Measurements from ENCODE around the gene RPAP3. TPM values are rescaled to one million over a fixed set of nuclear protein-coding genes. Genes with fewer than 3 reads are reported as not detected.
A peak's percentile ranks its signal among the peaks of the same experiment; 100 is the strongest.

The RPAP3 gene
- polyA plus RNA-seq, 3 donors = 9.6 to 20.6 (median 19.0) TPM

DNA sequence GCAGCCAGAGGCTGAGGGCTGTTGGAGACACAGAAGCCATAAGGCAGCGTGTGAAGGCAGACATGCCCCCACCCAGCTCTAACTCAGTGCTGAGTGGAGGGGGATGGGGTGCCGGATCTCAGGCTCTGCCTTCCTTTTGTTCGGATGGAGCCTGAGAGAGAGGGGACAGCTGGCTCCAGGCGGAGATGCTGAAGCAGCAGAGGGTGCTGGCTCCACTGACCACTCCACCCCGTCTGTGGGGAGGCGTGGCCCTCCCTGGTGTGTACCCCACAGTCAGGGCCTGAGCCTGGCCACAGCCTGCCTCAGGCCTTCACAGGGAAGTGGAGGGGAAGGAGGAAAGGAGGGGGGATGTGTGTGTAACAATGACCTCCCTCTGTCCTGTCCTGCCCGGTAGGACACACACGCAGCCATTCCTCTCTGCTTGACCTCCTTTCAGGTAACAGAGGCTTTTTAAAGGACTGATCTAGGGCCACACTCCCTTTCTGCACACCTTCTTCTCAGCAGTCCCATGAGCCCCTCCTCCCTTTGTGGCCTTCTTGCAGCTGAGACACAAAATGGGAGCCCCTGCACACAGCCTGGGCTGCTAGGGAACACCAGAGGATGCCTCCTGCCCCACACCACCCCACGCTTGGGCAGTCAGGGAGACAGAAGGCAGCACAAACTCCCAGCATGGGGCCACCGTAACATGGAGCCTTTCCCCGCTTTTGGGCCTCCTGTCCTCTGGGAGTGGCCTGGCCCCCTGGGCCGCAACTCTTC, 29.1 kb upstream of the RPAP3 start:
- Mint-ChIP-seq H3K27me3 (ENCODE audit: low read depth in 3 of 3) (peaks cover 3 to 11% (median 5%) of the 10 kb centered on the region in 3 donors), H3K36me3 (peaks cover 0 to 2% of the 10 kb centered on the region in 2 donors), H3K27ac (peak overlapping the region in 1 of 7 donors; percentile 18), H3K4me1 (peaks cover 37% of the 10 kb centered on the region), H3K9me3 (no peaks in the 10 kb centered on the region), H3K4me3 (no peak overlapping the region)
- no peak for DNase-seq
- Histone ChIP-seq H3K36me3 (replicated peaks in 1 of 2; ENCODE audit: control insufficient read depth in 1 of 2, insufficient read depth in 2 of 2, low read length in 2 of 2) (no peaks in the 10 kb centered on the region), H3K27me3 (ENCODE audit: control insufficient read depth in 2 of 2, insufficient read depth in 2 of 2, low read length in 2 of 2) (no peaks in the 10 kb centered on the region), H3K4me1 (ENCODE audit: control insufficient read depth in 1 of 2, insufficient read depth in 2 of 2, low read length in 2 of 2) (peaks cover 22 to 33% of the 10 kb centered on the region in 2 donors), H4K20me1 (ENCODE audit: insufficient read depth, low read length) (no peaks in the 10 kb centered on the region), H3K9me3 (replicated peaks in 1 of 2; ENCODE audit: control insufficient read depth in 1 of 2, insufficient read depth in 1 of 2, low read length in 2 of 2) (no peaks in the 10 kb centered on the region), H3K9ac (ENCODE audit: insufficient read depth, low read length, poor library complexity, severe bottlenecking) (no peak overlapping the region), H3K4me3 (replicated peaks in 1 of 3; ENCODE audit: low read depth in 2 of 3, low read length in 3 of 3) (no peak overlapping the region), H3K27ac (ENCODE audit: low read depth in 1 of 2, low read length in 2 of 2) (no peak overlapping the region), H3K79me2 (ENCODE audit: insufficient read depth, low read length) (no peaks in the 10 kb centered on the region), H3K4me2 (replicated peaks; ENCODE audit: extremely low read depth, low read length, poor library complexity, severe bottlenecking) (no peak overlapping the region), H2AFZ (ENCODE audit: insufficient read depth, low read depth, low read length, poor library complexity, severe bottlenecking) (no peak overlapping the region)
- 89% methylated on average over 10 of the region's 12 CpGs for WGBS (ENCODE audit: insufficient coverage)
- TF ChIP-seq, protein P1, sequence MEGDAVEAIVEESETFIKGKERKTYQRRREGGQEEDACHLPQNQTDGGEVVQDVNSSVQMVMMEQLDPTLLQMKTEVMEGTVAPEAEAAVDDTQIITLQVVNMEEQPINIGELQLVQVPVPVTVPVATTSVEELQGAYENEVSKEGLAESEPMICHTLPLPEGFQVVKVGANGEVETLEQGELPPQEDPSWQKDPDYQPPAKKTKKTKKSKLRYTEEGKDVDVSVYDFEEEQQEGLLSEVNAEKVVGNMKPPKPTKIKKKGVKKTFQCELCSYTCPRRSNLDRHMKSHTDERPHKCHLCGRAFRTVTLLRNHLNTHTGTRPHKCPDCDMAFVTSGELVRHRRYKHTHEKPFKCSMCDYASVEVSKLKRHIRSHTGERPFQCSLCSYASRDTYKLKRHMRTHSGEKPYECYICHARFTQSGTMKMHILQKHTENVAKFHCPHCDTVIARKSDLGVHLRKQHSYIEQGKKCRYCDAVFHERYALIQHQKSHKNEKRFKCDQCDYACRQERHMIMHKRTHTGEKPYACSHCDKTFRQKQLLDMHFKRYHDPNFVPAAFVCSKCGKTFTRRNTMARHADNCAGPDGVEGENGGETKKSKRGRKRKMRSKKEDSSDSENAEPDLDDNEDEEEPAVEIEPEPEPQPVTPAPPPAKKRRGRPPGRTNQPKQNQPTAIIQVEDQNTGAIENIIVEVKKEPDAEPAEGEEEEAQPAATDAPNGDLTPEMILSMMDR (IDR thresholded peaks at IDR 0.05) = no peak
- intact Hi-C loops (cut with micrococcal nuclease) = no loop called here

DNA sequence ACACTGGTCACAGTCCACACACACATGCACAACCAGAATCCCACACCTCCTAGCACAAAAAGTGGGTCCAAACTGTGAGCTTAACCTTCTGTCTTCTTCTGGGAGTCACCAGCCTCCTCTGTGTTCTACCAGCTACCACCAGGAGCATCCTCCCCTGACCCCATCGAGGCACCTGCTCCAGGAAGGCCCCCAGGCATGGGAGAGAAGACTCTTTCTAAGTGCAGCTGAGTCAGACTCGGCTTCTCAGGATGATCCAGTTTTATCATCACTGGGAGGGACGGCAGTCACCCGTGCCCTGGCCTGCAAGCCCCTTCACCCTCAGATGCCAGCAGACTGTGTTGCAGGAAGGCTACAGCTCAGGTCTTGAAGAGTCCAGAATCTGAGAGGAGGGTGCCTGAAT, 27.3 kb upstream of the RPAP3 start:
- DNase-seq = no peak
- intact Hi-C loops (cut with micrococcal nuclease) = no loop called here
- Mint-ChIP-seq H3K9me3 (no peaks in the 10 kb centered on the region), H3K4me3 (no peak overlapping the region), H3K27ac (peak overlapping the region in 2 of 7 donors; percentile 6 to 18), H3K4me1 (peaks cover 30% of the 10 kb centered on the region), H3K27me3 (ENCODE audit: low read depth in 3 of 3) (peaks cover 1 to 5% (median 5%) of the 10 kb centered on the region in 3 donors), H3K36me3 (peaks cover 2 to 9% of the 10 kb centered on the region in 2 donors)
- Histone ChIP-seq H3K4me3 (replicated peaks in 1 of 3; ENCODE audit: low read depth in 2 of 3, low read length in 3 of 3) (no peak overlapping the region), H3K27ac (ENCODE audit: low read depth in 1 of 2, low read length in 2 of 2) (no peak overlapping the region), H3K27me3 (ENCODE audit: control insufficient read depth in 2 of 2, insufficient read depth in 2 of 2, low read length in 2 of 2) (no peaks in the 10 kb centered on the region), H3K4me2 (replicated peaks; ENCODE audit: extremely low read depth, low read length, poor library complexity, severe bottlenecking) (no peak overlapping the region), H3K4me1 (ENCODE audit: control insufficient read depth in 1 of 2, insufficient read depth in 2 of 2, low read length in 2 of 2) (peaks cover 22 to 29% of the 10 kb centered on the region in 2 donors), H3K9me3 (replicated peaks in 1 of 2; ENCODE audit: control insufficient read depth in 1 of 2, insufficient read depth in 1 of 2, low read length in 2 of 2) (no peaks in the 10 kb centered on the region), H3K79me2 (ENCODE audit: insufficient read depth, low read length) (no peaks in the 10 kb centered on the region), H2AFZ (ENCODE audit: insufficient read depth, low read depth, low read length, poor library complexity, severe bottlenecking) (no peak overlapping the region), H4K20me1 (ENCODE audit: insufficient read depth, low read length) (no peaks in the 10 kb centered on the region), H3K9ac (ENCODE audit: insufficient read depth, low read length, poor library complexity, severe bottlenecking) (no peak overlapping the region), H3K36me3 (replicated peaks in 1 of 2; ENCODE audit: control insufficient read depth in 1 of 2, insufficient read depth in 2 of 2, low read length in 2 of 2) (peaks cover 0 to 7% of the 10 kb centered on the region in 2 donors)
- WGBS (ENCODE audit: insufficient coverage) = 97% methylated on average over 3 of the region's 4 CpGs
- TF ChIP-seq, protein P1 (IDR thresholded peaks at IDR 0.05) = no peak
